Transverse colon (tissue), 4 donors: Measurements from ENCODE around the gene DIP2A.

ENCODE experiments used
- CTCF ChIP-seq, 5 experiments: fragments of 200-600 bp in 3 of 5; fragments of 450-650 bp in 2 of 5; sonication (generic) in 3 of 5; IDR thresholded peaks; 1 replicate in 2 of 5; 2 replicates in 3 of 5; pipeline ENCODE4 v1.5.1; 2016 to 2017; ENCODE audit warnings: antibody characterized with exemption in 5 of 5, inconsistent platforms in 3 of 5, mild to moderate bottlenecking in 2 of 5, moderate library complexity in 1 of 5
- POLR2A ChIP-seq: fragments of 450-650 bp; IDR thresholded peaks from one replicate; pipeline ENCODE4 v1.6.1; 2016; ENCODE audit warnings: antibody characterized with exemption, mild to moderate bottlenecking, moderate library complexity
- POLR2AphosphoS5 ChIP-seq, 3 donors: sonication (generic); formaldehyde crosslinking; IDR thresholded peaks; one replicate each; pipeline ENCODE4 v1.6.1; 2016; ENCODE audit warnings: antibody characterized with exemption in 3 of 3

GRCh38 chr21:46429754-46430681, 28.7 kb upstream of the DIP2A start:
- TF ChIP-seq POLR2A, result no peak
- TF ChIP-seq CTCF (IDR thresholded peaks at IDR 0.05), result no peak
- TF ChIP-seq POLR2AphosphoS5 (IDR thresholded peaks at IDR 0.05), result no peak
